Panc1 (cell line): Measurements from ENCODE around the gene GANC. TPM values are rescaled to one million over a fixed set of nuclear protein-coding genes. Genes with fewer than 3 reads are reported as not detected.

Experiments used
- ATAC-seq: fragments of 200-7000 bp; cut with Tn5 transposase; 2 replicates; pipeline ENCODE4 v1.9.1; 2020; ENCODE audit warnings: mild to moderate bottlenecking, moderate library complexity
- BruUV-seq: library from RNA; stranded (reverse); fragments of 400-500 nt; replicated peaks from 2 replicates; lab custom pipeline; 2021; lab: Mats Ljungman, UMichigan
- CTCF ChIA-PET: fragments of 300-600 bp; sonication (Branson Sonifier 250); formaldehyde crosslinking; loops from one replicate; lab custom pipeline; 2022; ENCODE audit warnings: antibody characterized with exemption; lab: Charles Lee
- POLR2A ChIA-PET: fragments of 300-600 bp; sonication (Branson Sonifier 250); formaldehyde crosslinking; loops from one replicate; lab custom pipeline; 2022; ENCODE audit warnings: antibody characterized with exemption; lab: Charles Lee
- DNase-seq: peaks from one replicate; pipeline ENCODE4 v3.0.0-alpha.2; 2010; ENCODE audit warnings: low read depth, low spot score
- H3K27ac ChIP-seq: 2 replicates; pipeline ENCODE4 v1.5.1; 2011; ENCODE audit warnings: mild to moderate bottlenecking, low read length, inconsistent platforms
- H3K27me3 ChIP-seq: fragments of 200-500 bp; sonication (Bioruptor generic); 2 replicates; pipeline ENCODE4 v1.6.0; 2014; ENCODE audit warnings: low read length, inconsistent platforms; ENCODE audit not compliant: control insufficient read depth, insufficient read depth
- H3K36me3 ChIP-seq: fragments of 200-500 bp; sonication (Bioruptor generic); 2 replicates; pipeline ENCODE4 v1.5.1; 2014; ENCODE audit warnings: inconsistent platforms, mild to moderate bottlenecking, low read length, moderate library complexity; ENCODE audit not compliant: control insufficient read depth, insufficient read depth
- H3K4me1 ChIP-seq: 2 replicates; pipeline ENCODE4 v1.5.1; 2011; ENCODE audit warnings: inconsistent platforms, mild to moderate bottlenecking, low read length, moderate library complexity; ENCODE audit not compliant: control insufficient read depth, insufficient read depth
- H3K4me3 ChIP-seq, 2 experiments: 2 replicates each; pipeline ENCODE4 v1.5.1; 2011 to 2012; ENCODE audit warnings: low read depth in 2 of 2, low read length in 2 of 2, mild to moderate bottlenecking in 2 of 2, inconsistent platforms in 1 of 2, moderate library complexity in 1 of 2
- H3K9me3 ChIP-seq: fragments of 200-500 bp; sonication (Bioruptor generic); 2 replicates; pipeline ENCODE4 v1.5.1; 2014; ENCODE audit warnings: low read depth, mild to moderate bottlenecking, inconsistent platforms, low read length, moderate library complexity; ENCODE audit not compliant: control insufficient read depth, insufficient read depth
- POLR2AphosphoS5 ChIP-seq: IDR thresholded peaks from 2 replicates; pipeline ENCODE4 v1.6.1; 2012; ENCODE audit warnings: mild to moderate bottlenecking, low read depth, low read length, moderate library complexity
- SIN3A ChIP-seq: IDR thresholded peaks from 2 replicates; pipeline ENCODE4 v1.6.1; 2012; ENCODE audit warnings: low read depth, mild to moderate bottlenecking, low read length, moderate library complexity, borderline replicate concordance; ENCODE audit not compliant: insufficient read depth
- TCF7L2 ChIP-seq: IDR thresholded peaks from 2 replicates; pipeline ENCODE4 v1.6.1; 2011; ENCODE audit warnings: mild to moderate bottlenecking, low read depth, low read length, inconsistent platforms
- in situ Hi-C: cut with HindIII; loops from 2 replicates; pipeline ENCODE4 v1.10.0; 2016; ENCODE audit warnings: low sequenced_read_pairs, low pct_unique_long_range_greater_than_20kb
- intact Hi-C: fragments of 100-400 bp; cut with micrococcal nuclease; formaldehyde crosslinking; loops from one replicate; pipeline ENCODE4 v1.10.0; 2022; ENCODE audit not compliant: unreplicated experiment
- total RNA-seq: library from RNA; stranded (reverse); gene quantifications from one replicate; pipeline ENCODE4 v1.2.1, GENCODE V29; 2021; ENCODE audit not compliant: unreplicated experiment
- TF ChIP-seq, protein P1 (sequence below), 2 experiments: IDR thresholded peaks; 2 replicates each; pipeline ENCODE4 v1.6.1; 2011 to 2012; ENCODE audit warnings: low read depth in 2 of 2, control low read depth in 1 of 2, low read length in 1 of 2, mild to moderate bottlenecking in 1 of 2, moderate library complexity in 1 of 2; ENCODE audit not compliant: insufficient read depth in 1 of 2
- TF ChIP-seq, protein P2 (sequence below): fragments of 450-650 bp; IDR thresholded peaks from 2 replicates; pipeline ENCODE4 v1.5.1; 2017; ENCODE audit warnings: mild to moderate bottlenecking

Gene GANC
- total RNA-seq, 1 experiment from 2014 or later: 21.1 TPM

DNA sequence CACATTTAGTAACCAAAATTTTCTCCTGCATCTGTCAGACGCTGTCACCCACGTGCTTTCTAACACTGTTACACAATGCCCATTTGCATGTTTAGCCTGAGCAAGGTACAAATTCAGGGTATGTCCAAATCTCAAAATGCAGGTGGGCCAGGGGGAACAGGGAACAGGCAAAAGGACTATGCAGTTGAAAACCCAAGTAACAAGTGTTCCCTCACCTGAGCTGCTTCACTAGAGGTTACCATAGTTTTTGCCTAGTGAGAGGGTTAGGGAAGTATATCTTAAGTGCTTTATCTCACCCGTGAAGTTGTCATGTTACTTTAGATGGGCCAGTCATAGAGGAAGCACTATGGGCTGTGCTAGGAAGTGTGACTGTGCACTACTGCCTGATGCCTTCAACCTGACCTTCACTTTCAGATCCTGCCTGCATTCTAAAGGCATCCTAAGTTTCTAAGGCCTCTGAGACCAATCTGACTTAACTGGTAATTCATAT, 6.3 kb downstream of the GANC start:
- in situ Hi-C loops (no loop called here), intact Hi-C loops (no loop called here)

DNA sequence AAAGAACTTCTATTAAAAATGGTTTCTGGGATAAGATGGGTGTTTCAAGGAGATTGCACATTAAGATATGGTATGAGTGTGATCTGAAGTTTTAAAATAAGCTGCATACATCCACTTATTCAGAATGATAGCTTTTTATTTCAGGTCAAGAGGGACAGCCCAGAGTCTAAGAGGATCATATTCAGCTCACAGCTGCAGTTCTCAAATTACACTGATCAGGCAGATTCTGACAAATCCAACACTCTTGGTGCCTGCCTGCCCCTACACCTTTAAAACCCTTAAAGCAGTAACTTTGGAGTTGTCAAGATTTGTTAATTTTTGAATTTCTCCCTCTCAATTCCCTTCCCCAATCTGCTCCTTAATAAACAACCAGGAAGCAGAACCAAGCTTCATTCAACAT, 9.3 kb downstream of the GANC start:
- H3K27me3 ChIP-seq: no peaks in the 10 kb centered on the region
- BruUV-seq: no TSS peak
- H3K9me3 ChIP-seq: no peaks in the 10 kb centered on the region
- DNase-seq (no peak), ATAC-seq (no peak)
- no peaks in the 10 kb centered on the region for H3K4me1 ChIP-seq
- ChIA-PET POLR2A (interaction anchor here (0.5 to 1.0 kb wide), 2 partner anchors 9 to 17 kb away, joined by 4 to 8 read pairs; partner anchors contain the start of genes GANC and TMEM87A), CTCF (no interaction called here)
- in situ Hi-C loops (no loop called here), intact Hi-C loops (no loop called here)
- no peaks in the 10 kb centered on the region for H3K36me3 ChIP-seq
- TF ChIP-seq, protein P1, sequence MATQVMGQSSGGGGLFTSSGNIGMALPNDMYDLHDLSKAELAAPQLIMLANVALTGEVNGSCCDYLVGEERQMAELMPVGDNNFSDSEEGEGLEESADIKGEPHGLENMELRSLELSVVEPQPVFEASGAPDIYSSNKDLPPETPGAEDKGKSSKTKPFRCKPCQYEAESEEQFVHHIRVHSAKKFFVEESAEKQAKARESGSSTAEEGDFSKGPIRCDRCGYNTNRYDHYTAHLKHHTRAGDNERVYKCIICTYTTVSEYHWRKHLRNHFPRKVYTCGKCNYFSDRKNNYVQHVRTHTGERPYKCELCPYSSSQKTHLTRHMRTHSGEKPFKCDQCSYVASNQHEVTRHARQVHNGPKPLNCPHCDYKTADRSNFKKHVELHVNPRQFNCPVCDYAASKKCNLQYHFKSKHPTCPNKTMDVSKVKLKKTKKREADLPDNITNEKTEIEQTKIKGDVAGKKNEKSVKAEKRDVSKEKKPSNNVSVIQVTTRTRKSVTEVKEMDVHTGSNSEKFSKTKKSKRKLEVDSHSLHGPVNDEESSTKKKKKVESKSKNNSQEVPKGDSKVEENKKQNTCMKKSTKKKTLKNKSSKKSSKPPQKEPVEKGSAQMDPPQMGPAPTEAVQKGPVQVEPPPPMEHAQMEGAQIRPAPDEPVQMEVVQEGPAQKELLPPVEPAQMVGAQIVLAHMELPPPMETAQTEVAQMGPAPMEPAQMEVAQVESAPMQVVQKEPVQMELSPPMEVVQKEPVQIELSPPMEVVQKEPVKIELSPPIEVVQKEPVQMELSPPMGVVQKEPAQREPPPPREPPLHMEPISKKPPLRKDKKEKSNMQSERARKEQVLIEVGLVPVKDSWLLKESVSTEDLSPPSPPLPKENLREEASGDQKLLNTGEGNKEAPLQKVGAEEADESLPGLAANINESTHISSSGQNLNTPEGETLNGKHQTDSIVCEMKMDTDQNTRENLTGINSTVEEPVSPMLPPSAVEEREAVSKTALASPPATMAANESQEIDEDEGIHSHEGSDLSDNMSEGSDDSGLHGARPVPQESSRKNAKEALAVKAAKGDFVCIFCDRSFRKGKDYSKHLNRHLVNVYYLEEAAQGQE (IDR thresholded peaks at IDR 0.05; ENCODE audit: insufficient read depth in 1 of 2, low read depth in 2 of 2, low read length in 1 of 2): no peak
- TF ChIP-seq POLR2AphosphoS5 (no peak), SIN3A (no peak), TCF7L2 (no peak)
- TF ChIP-seq, protein P2, sequence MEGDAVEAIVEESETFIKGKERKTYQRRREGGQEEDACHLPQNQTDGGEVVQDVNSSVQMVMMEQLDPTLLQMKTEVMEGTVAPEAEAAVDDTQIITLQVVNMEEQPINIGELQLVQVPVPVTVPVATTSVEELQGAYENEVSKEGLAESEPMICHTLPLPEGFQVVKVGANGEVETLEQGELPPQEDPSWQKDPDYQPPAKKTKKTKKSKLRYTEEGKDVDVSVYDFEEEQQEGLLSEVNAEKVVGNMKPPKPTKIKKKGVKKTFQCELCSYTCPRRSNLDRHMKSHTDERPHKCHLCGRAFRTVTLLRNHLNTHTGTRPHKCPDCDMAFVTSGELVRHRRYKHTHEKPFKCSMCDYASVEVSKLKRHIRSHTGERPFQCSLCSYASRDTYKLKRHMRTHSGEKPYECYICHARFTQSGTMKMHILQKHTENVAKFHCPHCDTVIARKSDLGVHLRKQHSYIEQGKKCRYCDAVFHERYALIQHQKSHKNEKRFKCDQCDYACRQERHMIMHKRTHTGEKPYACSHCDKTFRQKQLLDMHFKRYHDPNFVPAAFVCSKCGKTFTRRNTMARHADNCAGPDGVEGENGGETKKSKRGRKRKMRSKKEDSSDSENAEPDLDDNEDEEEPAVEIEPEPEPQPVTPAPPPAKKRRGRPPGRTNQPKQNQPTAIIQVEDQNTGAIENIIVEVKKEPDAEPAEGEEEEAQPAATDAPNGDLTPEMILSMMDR: no peak
- H3K4me3 ChIP-seq: no peak overlapping the region
- no peak overlapping the region for H3K27ac ChIP-seq

More for the DNA sequence above, 6.3 kb downstream of the GANC start:
- peaks cover 5% of the 10 kb centered on the region for H3K4me1 ChIP-seq
- ChIA-PET POLR2A (no interaction called here), CTCF (no interaction called here)
- no peaks in the 10 kb centered on the region for H3K27me3 ChIP-seq
- BruUV-seq: no TSS peak
- ATAC-seq: no peak
- H3K9me3 ChIP-seq: no peaks in the 10 kb centered on the region
- no peak for DNase-seq
- no peaks in the 10 kb centered on the region for H3K36me3 ChIP-seq
- H3K4me3 ChIP-seq: no peak overlapping the region
- TF ChIP-seq, protein P1 (IDR thresholded peaks at IDR 0.05; ENCODE audit: insufficient read depth in 1 of 2, low read depth in 2 of 2, low read length in 1 of 2): no peak
- no peak for TF ChIP-seq POLR2AphosphoS5
- no peak for TF ChIP-seq TCF7L2
- no peak for TF ChIP-seq SIN3A
- TF ChIP-seq, protein P2: no peak
- no peak overlapping the region for H3K27ac ChIP-seq
